K562 (cell line): ENCODE results near the gene SERF2. TPM values are rescaled to one million over a fixed set of nuclear protein-coding genes. Genes with fewer than 3 reads are reported as not detected.

ENCODE experiments used
- MBD2 ChIP-seq: sonication (generic); IDR thresholded peaks from 2 replicates; pipeline ENCODE4 v1.6.1; 2016; ENCODE audit warnings: low read depth, borderline replicate concordance
- MED1 ChIP-seq: sonication (generic); formaldehyde crosslinking; IDR thresholded peaks from 2 replicates; pipeline ENCODE4 v1.8.1; 2023; ENCODE audit warnings: missing genetic modification reagents, borderline replicate concordance
- NELFE ChIP-seq: IDR thresholded peaks from 2 replicates; pipeline ENCODE4 v1.6.1; 2011; ENCODE audit warnings: mild to moderate bottlenecking; ENCODE audit not compliant: insufficient read depth, insufficient read length
- POLR2AphosphoS2 ChIP-seq: IDR thresholded peaks from 2 replicates; pipeline ENCODE4 v1.6.1; 2012; ENCODE audit warnings: low read length, improper control_type of control experiment
- PRMT5 ChIP-seq: sonication (generic); formaldehyde crosslinking; IDR thresholded peaks from 2 replicates; pipeline ENCODE4 v1.5.0; 2020; ENCODE audit warnings: missing genetic modification reagents
- RBM25 ChIP-seq: fragments of 200-400 bp; formaldehyde crosslinking; IDR thresholded peaks from 2 replicates; pipeline ENCODE4 v1.6.1; 2018; ENCODE audit warnings: low read length, low read depth, moderate library complexity; ENCODE audit not compliant: severe bottlenecking
- SIRT6 ChIP-seq: IDR thresholded peaks from one replicate; pipeline ENCODE4 v1.6.1; 2012; ENCODE audit warnings: low read depth, mild to moderate bottlenecking, control low read depth, inconsistent platforms, low read length, moderate library complexity
- SIX5 ChIP-seq, 2 experiments: IDR thresholded peaks; 2 replicates each; pipeline ENCODE4 v1.6.1; 2011; ENCODE audit warnings: low read length in 2 of 2, borderline replicate concordance in 1 of 2, low read depth in 1 of 2, mild to moderate bottlenecking in 1 of 2, moderate library complexity in 1 of 2; ENCODE audit not compliant: insufficient read depth in 1 of 2
- SMAD1 ChIP-seq: fragments of 150-350 bp; IDR thresholded peaks from 2 replicates; pipeline ENCODE4 v1.6.1; 2014; ENCODE audit warnings: low read length, low read depth; ENCODE audit not compliant: partially characterized antibody
- TCF7 ChIP-seq: sonication (generic); IDR thresholded peaks from 2 replicates; pipeline ENCODE4 v1.6.1; 2016; ENCODE audit warnings: antibody characterized with exemption, borderline replicate concordance
- ZNF143 ChIP-seq: sonication (generic); formaldehyde crosslinking; IDR thresholded peaks from 2 replicates; pipeline ENCODE4 v1.9.0; 2022; ENCODE audit warnings: mild to moderate bottlenecking, missing genetic modification reagents
- polyA plus RNA-seq, 8 experiments: library from polyadenylated mRNA; depleted of rRNA in 4 of 8; stranded (reverse) in 5 of 8; unstranded in 3 of 8; fragments of >200 nt; fragmentation: Nextera tagmentation in 2 of 8; fragmentation: Illumina TruSeq in 1 of 8; extraction: Ambion mirVana in 2 of 8; extraction: Trizol in 1 of 8; gene quantifications; 2 replicates each; pipeline versions ENCODE4 v1.2.1 to v1.2.3, GENCODE V29; 2011 to 2014; ENCODE audit warnings: inconsistent platforms in 1 of 8, missing spikeins in 1 of 8
- total RNA-seq, 7 experiments: library from RNA; depleted of rRNA in 6 of 7; stranded (reverse); fragments of >200 nt in 6 of 7; fragmentation: Illumina TruSeq in 2 of 7; extraction: Trizol in 2 of 7; gene quantifications; 2 replicates each; pipeline versions ENCODE4 v1.2.1 to v1.2.3, GENCODE V29; 2011 to 2021; ENCODE audit warnings: low replicate concordance in 1 of 7
- TF ChIP-seq, protein P1 (sequence below): fragments of 450-650 bp; formaldehyde crosslinking; IDR thresholded peaks from 2 replicates; pipeline ENCODE4 v1.4.0; 2022; ENCODE audit warnings: missing genetic modification characterization
- TF ChIP-seq, protein P2 (sequence below): fragments of 450-650 bp; IDR thresholded peaks from 2 replicates; pipeline ENCODE4 v1.6.1; 2018; ENCODE audit warnings: mild to moderate bottlenecking, low read depth; ENCODE audit not compliant: partially characterized antibody

SERF2 gene
- total and polyA plus RNA-seq, 9 of the 15 experiments (the other 6 are each of a cell fraction or from before 2014, with no cell fraction given): 497 to 3,360 (median 867) TPM

DNA sequence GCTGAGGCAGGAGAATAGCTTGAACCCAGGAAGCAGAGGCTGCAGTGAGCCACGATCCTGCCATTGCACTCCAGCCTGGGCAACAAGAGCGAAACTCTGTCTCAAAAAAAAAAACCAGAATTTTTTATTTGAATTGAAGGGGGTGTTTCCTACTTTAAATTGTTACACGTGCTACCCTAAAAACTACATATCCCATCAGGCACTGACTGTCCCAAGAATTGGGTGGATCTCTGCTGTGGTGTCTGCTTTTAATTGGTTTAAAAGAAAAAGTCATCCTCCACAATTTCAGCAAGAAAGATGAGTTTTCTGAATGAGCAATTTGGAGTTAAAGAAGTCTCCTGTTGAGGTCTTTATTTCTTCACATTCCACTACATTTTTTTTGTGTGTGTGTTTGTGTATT, 43.7 kb upstream of the SERF2 start (continued):
- TF ChIP-seq, protein P1, sequence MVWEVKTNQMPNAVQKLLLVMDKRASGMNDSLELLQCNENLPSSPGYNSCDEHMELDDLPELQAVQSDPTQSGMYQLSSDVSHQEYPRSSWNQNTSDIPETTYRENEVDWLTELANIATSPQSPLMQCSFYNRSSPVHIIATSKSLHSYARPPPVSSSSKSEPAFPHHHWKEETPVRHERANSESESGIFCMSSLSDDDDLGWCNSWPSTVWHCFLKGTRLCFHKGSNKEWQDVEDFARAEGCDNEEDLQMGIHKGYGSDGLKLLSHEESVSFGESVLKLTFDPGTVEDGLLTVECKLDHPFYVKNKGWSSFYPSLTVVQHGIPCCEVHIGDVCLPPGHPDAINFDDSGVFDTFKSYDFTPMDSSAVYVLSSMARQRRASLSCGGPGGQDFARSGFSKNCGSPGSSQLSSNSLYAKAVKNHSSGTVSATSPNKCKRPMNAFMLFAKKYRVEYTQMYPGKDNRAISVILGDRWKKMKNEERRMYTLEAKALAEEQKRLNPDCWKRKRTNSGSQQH (CRISPR knock-in tag): no peak
- TF ChIP-seq MBD2 (no peak), SIRT6 (no peak), NELFE (no peak), ZNF143 (0 out of 2 replicates have a peak, but pooled peaks have one; percentile 20), MED1 (CRISPR knock-in tag) (no peak), PRMT5 (CRISPR knock-in tag) (no peak), TCF7 (no peak), RBM25 (no peak), POLR2AphosphoS2 (no peak), SIX5 (IDR thresholded peaks at IDR 0.05; ENCODE audit: borderline replicate concordance in 1 of 2, insufficient read depth in 1 of 2, low read depth in 1 of 2, low read length in 2 of 2) (0 out of 4 replicates have a peak, but pooled peaks of 1 of the 2 experiments have one; percentile 12), SMAD1 (no peak)
- TF ChIP-seq, protein P2, sequence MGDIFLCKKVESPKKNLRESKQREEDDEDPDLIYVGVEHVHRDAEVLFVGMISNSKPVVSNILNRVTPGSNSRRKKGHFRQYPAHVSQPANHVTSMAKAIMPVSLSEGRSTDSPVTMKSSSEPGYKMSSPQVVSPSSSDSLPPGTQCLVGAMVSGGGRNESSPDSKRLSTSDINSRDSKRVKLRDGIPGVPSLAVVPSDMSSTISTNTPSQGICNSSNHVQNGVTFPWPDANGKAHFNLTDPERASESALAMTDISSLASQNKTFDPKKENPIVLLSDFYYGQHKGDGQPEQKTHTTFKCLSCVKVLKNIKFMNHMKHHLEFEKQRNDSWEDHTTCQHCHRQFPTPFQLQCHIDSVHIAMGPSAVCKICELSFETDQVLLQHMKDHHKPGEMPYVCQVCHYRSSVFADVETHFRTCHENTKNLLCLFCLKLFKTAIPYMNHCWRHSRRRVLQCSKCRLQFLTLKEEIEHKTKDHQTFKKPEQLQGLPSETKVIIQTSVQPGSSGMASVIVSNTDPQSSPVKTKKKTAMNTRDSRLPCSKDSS: no peak
- TF ChIP-seq, all 486 proteins: peak for 7
